Erythroblast (primary cell): Measurements from ENCODE around the gene WDCP.

Source experiments
- GATA1 ChIP-seq: IDR thresholded peaks from 2 replicates; pipeline ENCODE4 v1.6.1; 2011; ENCODE audit warnings: low read depth, mild to moderate bottlenecking, control low read depth, low read length, moderate library complexity
- POLR2A ChIP-seq: IDR thresholded peaks from 2 replicates; pipeline ENCODE4 v1.6.1; 2011; ENCODE audit warnings: mild to moderate bottlenecking, low read length

DNA sequence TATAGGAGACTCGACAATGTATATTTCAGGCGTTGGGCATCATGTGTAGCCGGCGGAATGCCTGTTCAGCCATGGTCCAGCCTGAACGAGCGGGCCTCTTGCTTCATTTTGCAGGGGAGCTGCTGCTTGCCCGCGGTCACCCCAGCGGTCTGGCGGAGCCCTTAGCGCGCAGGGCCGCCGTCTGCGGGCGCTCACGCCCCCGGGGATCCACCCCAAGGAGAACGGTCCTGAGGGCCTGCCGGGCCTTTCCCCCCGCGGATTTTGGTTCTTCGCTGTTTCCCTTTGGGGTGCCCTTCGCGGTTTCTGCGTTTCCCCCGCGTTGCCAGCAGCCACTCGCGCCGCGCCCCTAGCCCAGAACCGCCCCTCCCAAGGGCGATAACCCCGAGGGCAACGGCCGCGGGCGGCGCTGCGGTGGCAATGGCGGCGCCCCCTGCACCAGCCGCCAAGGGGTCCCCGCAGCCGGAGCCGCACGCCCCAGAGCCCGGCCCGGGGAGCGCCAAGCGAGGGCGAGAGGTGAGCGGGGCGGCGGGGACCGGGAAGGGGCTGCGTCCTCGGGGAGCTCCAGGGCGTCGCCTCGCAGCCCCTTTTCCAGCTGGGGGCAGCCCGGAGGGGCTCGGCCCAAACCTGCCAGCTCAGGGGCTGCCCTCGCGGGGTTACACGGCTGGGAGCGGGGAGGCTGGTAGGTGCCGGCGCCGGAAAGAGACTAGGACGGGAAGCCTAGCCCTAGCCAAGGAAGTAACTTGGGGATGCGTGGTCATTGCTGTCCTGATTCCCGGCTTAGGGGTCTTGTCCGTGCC lies 37.3 kb downstream of the WDCP start, which contains the start of gene MFSD2B:
- TF ChIP-seq POLR2A (peak; percentile 80), GATA1 (no peak)
